GM18867 (cell line): ENCODE data around the gene LCN2.
"Not testable (repeated sequence)": the region's sequence is repeated elsewhere in the genome, so short reads cannot be mapped to it uniquely, and the experiment has no call there.

Source experiments
- ATAC-seq: cut with Tn5 transposase; IDR thresholded peaks from one replicate; pipeline ENCODE4 v1.9.1; 2021; ENCODE audit warnings: mild to moderate bottlenecking, moderate library complexity; ENCODE audit not compliant: unreplicated experiment

The LCN2 gene

DNA sequence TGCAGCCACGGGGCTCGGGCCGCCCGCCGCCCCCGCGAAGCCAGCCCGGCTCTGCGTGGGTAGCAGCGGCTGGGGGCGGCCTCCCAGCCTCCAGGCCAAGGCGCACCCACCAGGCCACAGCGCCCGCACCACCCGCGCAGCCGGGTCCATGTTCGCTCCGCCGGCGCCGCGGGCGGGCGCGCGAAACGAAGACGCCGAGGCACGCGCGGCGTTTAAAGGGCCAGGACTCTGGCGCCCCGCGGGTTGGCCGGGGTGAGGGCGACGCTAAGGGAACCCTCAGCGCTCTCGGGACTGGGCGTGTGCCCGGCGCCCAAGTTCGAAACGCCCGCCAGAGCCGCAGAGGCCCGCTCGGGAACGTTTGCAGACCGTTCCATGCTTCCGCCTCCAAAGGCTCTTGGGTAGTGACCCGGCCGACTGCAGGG is 21.7 kb upstream of the LCN2 start, which contains the start of gene PTGES2:
TSS of gene PTGES2 (minus strand) at position 162 of the 422 bp plus-strand sequence. CDS start at position 150, 12 bp downstream.
- ATAC-seq, result peak; percentile 56

- ATAC-seq, result peak; percentile 72
These were observed 21.0 kb upstream of the LCN2 start for GRCh38 chr9:128127990-128128835.

DNA sequence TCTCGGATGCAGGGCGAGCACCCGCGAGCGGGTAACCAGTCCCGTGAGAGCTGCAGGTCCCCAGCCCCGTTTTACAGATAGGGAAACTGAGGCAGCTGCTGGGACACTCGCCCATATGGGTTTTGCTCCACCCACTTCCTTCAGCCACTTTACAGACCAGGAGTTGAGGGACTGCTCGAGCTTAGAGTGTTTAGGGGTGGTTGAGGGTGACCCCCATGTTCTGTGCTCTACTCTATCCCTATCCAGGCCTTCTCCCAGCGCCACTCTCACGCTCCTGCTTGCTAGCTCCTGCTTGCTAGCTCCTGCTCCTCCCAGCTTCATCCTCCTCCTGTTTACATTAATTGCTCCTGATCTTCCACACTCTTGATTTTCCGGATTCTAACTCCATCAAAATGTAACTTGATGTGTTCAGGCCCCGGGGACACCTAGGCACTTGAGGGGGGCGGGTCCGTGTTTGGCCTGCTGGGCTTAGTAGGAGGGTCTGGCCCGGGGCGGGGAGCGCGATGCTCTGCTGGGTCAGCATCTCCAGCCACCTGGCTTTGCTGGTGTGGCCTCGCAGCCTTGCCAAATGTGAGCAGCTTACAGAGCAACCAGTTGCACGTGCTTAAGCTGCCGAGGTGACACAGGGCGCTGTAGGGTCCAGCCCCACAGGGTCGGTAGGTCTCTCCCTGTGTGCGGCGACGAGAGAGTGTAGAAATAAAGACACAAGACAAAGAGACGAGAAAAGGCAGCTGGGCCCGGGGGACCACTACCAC is 20.2 kb upstream of the LCN2 start:
- ATAC-seq, result no peak

DNA sequence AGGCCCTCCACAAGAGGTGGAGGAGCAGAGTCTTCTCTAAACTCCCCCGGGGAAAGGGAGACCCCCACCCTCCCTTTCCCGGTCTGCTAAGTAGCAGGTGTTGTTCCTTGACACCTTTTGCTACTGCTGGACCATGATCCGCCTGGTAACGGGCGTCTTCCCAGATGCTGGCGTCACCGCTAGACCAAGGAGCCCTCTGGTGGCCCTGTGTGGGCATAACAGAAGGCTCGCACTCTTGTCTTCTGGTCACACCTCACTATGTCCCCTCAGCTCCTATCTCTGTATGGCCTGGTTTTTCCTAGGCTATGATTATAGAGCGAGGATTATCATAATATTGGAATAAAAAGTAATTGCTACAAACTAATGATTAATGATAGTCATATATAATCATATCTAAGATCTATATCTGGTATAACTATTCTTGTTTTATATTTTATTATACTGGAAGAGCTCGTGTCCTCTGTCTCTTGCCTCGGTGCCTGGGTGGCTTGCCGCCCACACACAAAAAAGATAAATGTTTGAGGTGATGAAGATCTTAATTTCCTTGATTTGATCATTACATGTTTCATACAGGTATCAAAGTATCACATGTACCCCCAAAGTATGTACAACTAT is 19.2 kb upstream of the LCN2 start:
- not testable (repeated sequence) for ATAC-seq

GRCh38 chr9:128130651-128131050 is 18.6 kb upstream of the LCN2 start:
- not testable (repeated sequence) for ATAC-seq

DNA sequence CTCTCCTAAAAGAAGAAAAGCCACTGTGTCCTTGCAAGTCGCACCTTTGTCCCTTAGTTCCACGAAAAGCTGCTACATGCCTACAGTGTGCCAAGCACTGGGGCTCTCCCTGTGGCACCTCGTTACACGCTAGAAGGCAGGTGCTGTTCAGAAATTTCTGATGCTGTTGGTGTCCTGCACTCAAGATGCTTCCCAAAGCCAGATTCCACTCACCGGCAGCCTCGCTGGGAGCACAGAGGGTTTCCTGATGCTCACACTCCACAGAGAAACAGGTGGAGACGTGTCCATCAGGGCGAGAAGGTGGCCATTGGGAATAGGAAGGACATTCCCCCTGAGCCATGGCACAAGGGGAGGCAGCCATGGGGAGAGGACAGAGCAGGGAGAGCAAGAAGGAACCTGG is 17.9 kb upstream of the LCN2 start:
- not testable (repeated sequence) for ATAC-seq

DNA sequence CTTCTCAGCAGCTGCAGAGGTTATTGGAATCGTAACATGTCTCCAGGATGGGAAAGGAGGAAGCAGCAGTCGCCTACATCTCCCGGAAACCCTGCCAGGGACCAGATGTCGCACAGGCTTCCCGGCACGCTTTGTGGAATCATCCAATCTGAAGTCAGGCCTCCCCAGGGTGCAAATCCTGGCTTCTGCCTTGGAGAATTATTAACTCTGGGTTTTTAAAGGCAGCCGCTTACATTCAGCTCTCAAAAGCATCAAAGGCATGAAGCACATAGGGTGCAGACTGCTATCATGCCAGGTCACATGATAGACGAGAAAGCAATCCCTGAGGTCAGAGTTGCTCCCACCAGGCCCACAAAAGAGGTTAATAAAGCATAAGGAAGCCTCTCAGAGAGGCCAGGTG is 17.1 kb upstream of the LCN2 start:
- not testable (repeated sequence) for ATAC-seq

GRCh38 chr9:128135561-128135960 is 13.7 kb upstream of the LCN2 start:
- ATAC-seq, result not testable (repeated sequence)

GRCh38 chr9:128136816-128137793 is 12.1 kb upstream of the LCN2 start:
- ATAC-seq, result no peak

DNA sequence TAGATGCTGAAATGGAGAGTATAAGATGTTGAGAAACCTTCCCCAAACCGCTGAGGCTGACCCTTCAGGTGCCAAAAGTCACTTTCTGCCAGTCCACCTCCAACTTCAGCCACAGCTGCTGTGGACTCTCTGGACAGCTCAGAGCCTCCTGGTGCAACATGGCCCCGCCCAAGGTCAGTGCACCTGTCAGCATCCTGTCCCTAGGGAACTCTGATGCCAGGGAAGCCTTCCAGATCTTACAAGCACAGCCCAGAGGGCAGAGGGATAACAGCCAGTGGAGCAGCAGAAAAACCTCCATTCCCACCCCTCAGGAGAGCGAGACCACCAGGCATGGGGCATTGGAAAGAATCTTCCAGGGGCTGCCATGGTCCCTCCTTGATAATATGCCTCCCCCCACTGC is 11.3 kb upstream of the LCN2 start:
- ATAC-seq, result no peak

GRCh38 chr9:128139621-128140020 is 9.6 kb upstream of the LCN2 start:
- ATAC-seq, result no peak

GRCh38 chr9:128141604-128142003 is 7.6 kb upstream of the LCN2 start:
- no peak for ATAC-seq

DNA sequence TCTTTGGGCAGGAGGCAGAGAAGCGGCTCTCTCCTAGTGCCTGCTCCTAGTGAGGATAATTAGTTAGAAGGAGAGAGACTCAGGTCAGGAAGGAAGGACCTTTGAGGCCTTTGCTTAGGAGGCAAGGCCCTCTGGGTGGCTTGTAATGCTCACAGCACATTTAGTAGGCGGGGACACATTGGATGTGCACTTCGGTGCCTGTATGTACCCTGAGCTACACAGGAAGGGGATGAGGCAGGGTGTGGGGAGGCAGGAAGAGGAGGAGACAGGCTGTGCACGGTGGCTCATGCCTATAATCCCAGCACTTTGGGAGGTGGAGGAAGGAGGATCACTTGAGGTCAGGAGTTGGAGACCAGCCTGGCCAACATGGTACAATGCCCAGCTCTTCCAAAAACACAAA is 7.2 kb upstream of the LCN2 start:
- no peak for ATAC-seq

GRCh38 chr9:128142596-128142995 is 6.7 kb upstream of the LCN2 start:
- no peak for ATAC-seq

GRCh38 chr9:128143525-128144238 is 5.6 kb upstream of the LCN2 start:
- ATAC-seq, result no peak

GRCh38 chr9:128144239-128145181 is 4.7 kb upstream of the LCN2 start:
- no peak for ATAC-seq

- ATAC-seq, result no peak
These were observed 3.7 kb upstream of the LCN2 start for GRCh38 chr9:128145536-128145935.

DNA sequence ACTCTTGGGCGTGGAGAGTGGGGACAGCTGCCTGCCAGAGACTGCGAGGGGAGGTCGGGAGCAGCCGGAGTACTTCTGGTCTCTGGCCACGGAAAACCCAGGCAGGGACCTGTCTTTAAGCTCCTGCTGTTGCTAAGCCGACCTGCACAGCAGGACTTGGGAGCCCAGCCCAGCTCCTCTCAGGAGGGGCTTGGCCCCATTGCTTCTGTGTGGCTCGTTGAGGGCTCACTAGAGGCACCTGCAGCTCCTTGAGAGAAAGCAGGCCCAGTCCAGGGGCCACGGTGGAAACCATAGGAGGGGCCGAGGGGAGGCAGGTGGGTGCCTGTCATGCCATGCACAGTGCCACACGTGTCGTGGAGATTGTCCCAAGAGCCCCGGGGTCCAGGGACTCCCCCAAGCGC is 3.3 kb upstream of the LCN2 start:
- ATAC-seq, result no peak
